Measurements from ENCODE around the gene C8A. TPM values are rescaled to one million over a fixed set of nuclear protein-coding genes. Genes with fewer than 3 reads are reported as not detected.

C8A gene
- total and polyA plus RNA-seq, 2 of the 13 experiments (the other 11 are each of a cell fraction or from before 2014, with no cell fraction given): 10.5 to 15.0 TPM

DNA sequence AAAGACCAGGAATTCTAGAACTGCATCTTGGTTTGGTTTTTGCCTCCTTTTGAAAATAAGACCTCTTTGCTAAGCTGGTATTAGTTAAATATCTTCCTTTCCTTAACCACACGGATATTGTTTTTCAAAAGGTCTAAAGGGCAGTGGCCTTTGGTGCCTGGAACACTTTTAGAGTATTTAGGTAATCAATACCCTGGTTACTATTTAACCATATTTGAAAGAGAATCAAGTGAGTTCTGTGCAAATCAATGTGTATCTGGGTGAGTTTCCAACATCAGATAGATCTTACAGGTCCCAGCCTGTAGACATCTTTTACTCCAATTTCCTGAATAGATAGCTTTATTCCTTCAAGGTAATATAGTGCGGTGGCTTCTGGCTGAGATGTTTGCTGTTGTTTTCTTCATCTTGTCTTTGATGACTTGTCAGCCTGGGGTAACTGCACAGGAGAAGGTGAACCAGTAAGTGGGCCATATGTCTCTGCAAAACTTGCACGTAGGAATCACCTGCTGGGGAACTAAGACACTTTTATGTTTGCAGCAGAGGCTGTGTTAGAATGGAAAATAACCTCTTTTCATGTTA, at the start of gene C8A (continued):
- TF ChIP-seq ZNF709 (CRISPR knock-in tag; IDR thresholded peaks at IDR 0.05) (no peak), JUNB (CRISPR knock-in tag; IDR thresholded peaks at IDR 0.05; ENCODE audit: borderline replicate concordance) (no peak), RAD51 (IDR thresholded peaks at IDR 0.05; ENCODE audit: borderline replicate concordance) (no peak), ZNF576 (CRISPR knock-in tag; IDR thresholded peaks at IDR 0.05) (no peak), NFIC (IDR thresholded peaks at IDR 0.05; ENCODE audit: low read length) (peak; percentile 95; the same call in 1 of the 2 replicates), NR2F6 (IDR thresholded peaks at IDR 0.05) (peak; percentile 99), NR2F6 (CRISPR knock-in tag; IDR thresholded peaks at IDR 0.05) (peak; percentile 97), NR2C2 (CRISPR knock-in tag; IDR thresholded peaks at IDR 0.05; ENCODE audit: borderline replicate concordance) (peak; percentile 41; the same call in 1 of the 2 replicates), MATR3 (CRISPR knock-in tag; IDR thresholded peaks at IDR 0.05) (no peak), RBM39 (IDR thresholded peaks at IDR 0.05; ENCODE audit: low read depth, low read length, poor library complexity, severe bottlenecking) (no peak), RARA (CRISPR knock-in tag; IDR thresholded peaks at IDR 0.05) (peak; percentile 81), ZNF460 (CRISPR knock-in tag; IDR thresholded peaks at IDR 0.05; ENCODE audit: borderline replicate concordance) (no peak; the same call in 1 of the 2 replicates), AHDC1 (CRISPR knock-in tag; IDR thresholded peaks at IDR 0.05; ENCODE audit: borderline replicate concordance) (peak; percentile 99), IRF1 (CRISPR knock-in tag; IDR thresholded peaks at IDR 0.05; ENCODE audit: low read depth) (no peak), SAP130 (CRISPR knock-in tag; IDR thresholded peaks at IDR 0.05; ENCODE audit: low read depth) (peak; percentile 75), FOXO1 (CRISPR knock-in tag; IDR thresholded peaks at IDR 0.05) (no peak; the same call in 1 of the 2 replicates), CENPT (CRISPR knock-in tag; IDR thresholded peaks at IDR 0.05; ENCODE audit: low read depth) (no peak), PLRG1 (conservative IDR thresholded peaks at IDR 0.05) (no peak), SMC3 (IDR thresholded peaks at IDR 0.05; ENCODE audit: low read length) (0 out of 2 replicates have a peak, but pooled peaks have one; percentile 2)
- TF ChIP-seq, protein P1, sequence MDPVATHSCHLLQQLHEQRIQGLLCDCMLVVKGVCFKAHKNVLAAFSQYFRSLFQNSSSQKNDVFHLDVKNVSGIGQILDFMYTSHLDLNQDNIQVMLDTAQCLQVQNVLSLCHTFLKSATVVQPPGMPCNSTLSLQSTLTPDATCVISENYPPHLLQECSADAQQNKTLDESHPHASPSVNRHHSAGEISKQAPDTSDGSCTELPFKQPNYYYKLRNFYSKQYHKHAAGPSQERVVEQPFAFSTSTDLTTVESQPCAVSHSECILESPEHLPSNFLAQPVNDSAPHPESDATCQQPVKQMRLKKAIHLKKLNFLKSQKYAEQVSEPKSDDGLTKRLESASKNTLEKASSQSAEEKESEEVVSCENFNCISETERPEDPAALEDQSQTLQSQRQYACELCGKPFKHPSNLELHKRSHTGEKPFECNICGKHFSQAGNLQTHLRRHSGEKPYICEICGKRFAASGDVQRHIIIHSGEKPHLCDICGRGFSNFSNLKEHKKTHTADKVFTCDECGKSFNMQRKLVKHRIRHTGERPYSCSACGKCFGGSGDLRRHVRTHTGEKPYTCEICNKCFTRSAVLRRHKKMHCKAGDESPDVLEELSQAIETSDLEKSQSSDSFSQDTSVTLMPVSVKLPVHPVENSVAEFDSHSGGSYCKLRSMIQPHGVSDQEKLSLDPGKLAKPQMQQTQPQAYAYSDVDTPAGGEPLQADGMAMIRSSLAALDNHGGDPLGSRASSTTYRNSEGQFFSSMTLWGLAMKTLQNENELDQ (CRISPR knock-in tag; IDR thresholded peaks at IDR 0.05; ENCODE audit: borderline replicate concordance): no peak

Data from HepG2 (cell line).